Natural killer cell treated with Interleukin-12 subunit alpha and Interleukin-12 subunit beta and Interleukin-15 and Interleukin-18, amount 100 ng/mL, for 72 hours (primary cell): ENCODE results near the gene MAP3K3. TPM values are rescaled to one million over a fixed set of nuclear protein-coding genes. Genes with fewer than 3 reads are reported as not detected.
A peak's percentile ranks its signal among the peaks of the same experiment; 100 is the strongest.

Experiments used
- ATAC-seq, 2 donors: fragments of 150-1000 bp; cut with Tn5 transposase in 1 of 2; sonication (Bioruptor Pico), chemical (Tn5 transposase) in 1 of 2; 2 replicates each; pipeline ENCODE4 v1.10.0; 2021
- DNase-seq: peaks from one replicate; pipeline ENCODE4 v3.0.0; 2022; ENCODE audit warnings: low spot score
- H3K27ac Mint-ChIP-seq, 2 donors: 1 replicate in 1 of 2; 2 replicates in 1 of 2; pipeline ENCODE4 v1.8.0; 2022; ENCODE audit warnings: mixed read lengths in 2 of 2, mild to moderate bottlenecking in 1 of 2, moderate library complexity in 1 of 2
- H3K27me3 Mint-ChIP-seq, 2 donors: 1 replicate in 1 of 2; 2 replicates in 1 of 2; pipeline ENCODE4 v1.8.0; 2022; ENCODE audit warnings: mixed read lengths in 2 of 2
- H3K36me3 Mint-ChIP-seq: one replicate; pipeline ENCODE4 v1.8.0; 2022; ENCODE audit warnings: mixed read lengths
- H3K4me1 Mint-ChIP-seq, 2 donors: 1 replicate in 1 of 2; 2 replicates in 1 of 2; pipeline ENCODE4 v1.8.0; 2022; ENCODE audit warnings: low read depth in 2 of 2, mixed read lengths in 2 of 2, mild to moderate bottlenecking in 1 of 2
- H3K4me3 Mint-ChIP-seq: one replicate; pipeline ENCODE4 v1.8.0; 2022; ENCODE audit warnings: mixed read lengths
- H3K9me3 Mint-ChIP-seq: 2 replicates; pipeline ENCODE4 v1.8.0; 2022; ENCODE audit warnings: mixed read lengths
- total RNA-seq, 2 donors: library from RNA; stranded (reverse); gene quantifications; one replicate each; pipeline ENCODE4 v1.2.3, GENCODE V29; 2022

The MAP3K3 gene
- total RNA-seq, 2 donors from 2014 or later, result 38.2 to 52.0 TPM

- peak within 1 kb of the TSS; percentile 95 to 96 for H3K27ac Mint-ChIP-seq
- H3K27me3 Mint-ChIP-seq, result no peaks in the 10 kb centered on the region
- no peaks in the 10 kb centered on the region for H3K9me3 Mint-ChIP-seq
- H3K36me3 Mint-ChIP-seq, result peaks cover 7% of the 10 kb centered on the region
- peak within 1 kb of the TSS; percentile 89 for H3K4me3 Mint-ChIP-seq
- ATAC-seq, result peak; percentile 98 to 99
- DNase-seq, result peak; percentile 99
- H3K4me1 Mint-ChIP-seq, result peaks cover 11 to 19% of the 10 kb centered on the region in 2 donors
Observed at GRCh38 chr17:63741408-63742173, 119.4 kb downstream of the MAP3K3 start, which contains the start of gene STRADA. STRADA (minus strand) TSS chr17:63741799; CDS start chr17:63728369, 13,430 bp downstream.

Other genes starting within 250 kb of the MAP3K3 start
- gene CYB561, start 176.1 kb upstream of the MAP3K3 start, total RNA-seq, result 1 to 10 TPM; 3.2 to 7.9 TPM
- gene ACE, start 145.4 kb upstream of the MAP3K3 start, total RNA-seq, result not detected
- not detected for gene KCNH6, start 99.1 kb upstream of the MAP3K3 start, total RNA-seq
- gene DCAF7, start 71.9 kb upstream of the MAP3K3 start, total RNA-seq, result 100 to 1,000 TPM; 100 to 107 TPM
- 10 to 100 TPM; 21.0 to 26.7 TPM for gene TACO1, start 21.5 kb upstream of the MAP3K3 start, total RNA-seq
- 100 to 1,000 TPM; 114 to 185 TPM for gene LIMD2, start 77.7 kb downstream of the MAP3K3 start, total RNA-seq
- 10 to 100 TPM; 59.5 to 86.5 TPM for gene STRADA, start 119.4 kb downstream of the MAP3K3 start, total RNA-seq
- gene CCDC47, start 151.2 kb downstream of the MAP3K3 start, total RNA-seq, result 100 to 1,000 TPM in 1 of 2 donors, 10 to 100 TPM in 1; 72.6 to 102 TPM
- gene DDX42, start 151.8 kb downstream of the MAP3K3 start, total RNA-seq, result 100 to 1,000 TPM; 107 to 161 TPM
- 100 to 1,000 TPM; 163 to 202 TPM for gene PSMC5, start 205.0 kb downstream of the MAP3K3 start, total RNA-seq
- gene FTSJ3, start 205.2 kb downstream of the MAP3K3 start, total RNA-seq, result 100 to 1,000 TPM in 1 of 2 donors, 10 to 100 TPM in 1; 74.2 to 116 TPM
- 100 to 1,000 TPM; 102 to 136 TPM for gene SMARCD2, start 220.3 kb downstream of the MAP3K3 start, total RNA-seq